Effector memory CD8-positive, alpha-beta T cell (primary cell): ENCODE results near the gene PPIG.
"Not testable (repeated sequence)": the region's sequence is repeated elsewhere in the genome, so short reads cannot be mapped to it uniquely, and the experiment has no call there.

Experiments
- ATAC-seq: fragments of 150-1000 bp; cut with Tn5 transposase; replicated peaks from 2 replicates; pipeline ENCODE4 v1.10.0; 2021; ENCODE audit warnings: mild to moderate bottlenecking, moderate library complexity
- DNase-seq, 3 experiments: peaks; one replicate each; pipeline ENCODE4 v3.0.0; 2021
- H3K27ac Mint-ChIP-seq, 2 donors: one replicate each; pipeline ENCODE4 v1.8.0; 2022; ENCODE audit warnings: mild to moderate bottlenecking in 2 of 2, mixed read lengths in 2 of 2, moderate library complexity in 2 of 2
- H3K27me3 Mint-ChIP-seq, 2 donors: one replicate each; pipeline ENCODE4 v1.8.0; 2022; ENCODE audit warnings: mixed read lengths in 2 of 2
- H3K36me3 Mint-ChIP-seq: one replicate; pipeline ENCODE4 v1.8.0; 2022; ENCODE audit warnings: mild to moderate bottlenecking, moderate library complexity, mixed read lengths; ENCODE audit not compliant: insufficient read depth
- H3K4me1 Mint-ChIP-seq, 2 donors: one replicate each; pipeline ENCODE4 v1.8.0; 2022; ENCODE audit warnings: low read depth in 2 of 2, mixed read lengths in 2 of 2
- H3K4me3 Mint-ChIP-seq, 2 donors: one replicate each; pipeline ENCODE4 v1.8.0; 2022; ENCODE audit warnings: mild to moderate bottlenecking in 2 of 2, mixed read lengths in 2 of 2, moderate library complexity in 2 of 2
- H3K9me3 Mint-ChIP-seq, 2 donors: one replicate each; pipeline ENCODE4 v1.8.0; 2022; ENCODE audit warnings: mixed read lengths in 2 of 2
- total RNA-seq, 9 experiments: gene quantifications; one replicate each; lab custom pipeline; 2026; lab: John Stamatoyannopoulos, UW

The PPIG gene
- 119 to 180 (median 143) reads per million in 9 experiments for total RNA-seq

- Mint-ChIP-seq H3K27me3 (no peaks in the 10 kb centered on the region), H3K9me3 (peaks cover 0 to 2% of the 10 kb centered on the region in 2 donors), H3K4me3 (peak within 1 kb of the TSS; percentile 98 to 99), H3K36me3 (peaks cover 25% of the 10 kb centered on the region), H3K27ac (peak within 1 kb of the TSS; percentile 100), H3K4me1 (peaks cover 23 to 32% of the 10 kb centered on the region in 2 donors)
- ATAC-seq (peak; percentile 86), DNase-seq (peak; percentile 82 to 86 (median 84))
Observed at GRCh38 chr2:169584005-169584877, at the start of gene PPIG. Gene PPIG, plus strand, starts transcription at chr2:169584351. Its CDS starts 19,691 bp downstream, at chr2:169604042.

- H3K4me1 Mint-ChIP-seq, H3K9me3 Mint-ChIP-seq, DNase-seq, H3K4me3 Mint-ChIP-seq, H3K27me3 Mint-ChIP-seq, ATAC-seq, H3K27ac Mint-ChIP-seq: not testable (repeated sequence)
- H3K36me3 Mint-ChIP-seq, result peaks cover 43% of the 10 kb centered on the region
Observed at GRCh38 chr2:169539460-169539859, 44.7 kb upstream of the PPIG start.

DNA sequence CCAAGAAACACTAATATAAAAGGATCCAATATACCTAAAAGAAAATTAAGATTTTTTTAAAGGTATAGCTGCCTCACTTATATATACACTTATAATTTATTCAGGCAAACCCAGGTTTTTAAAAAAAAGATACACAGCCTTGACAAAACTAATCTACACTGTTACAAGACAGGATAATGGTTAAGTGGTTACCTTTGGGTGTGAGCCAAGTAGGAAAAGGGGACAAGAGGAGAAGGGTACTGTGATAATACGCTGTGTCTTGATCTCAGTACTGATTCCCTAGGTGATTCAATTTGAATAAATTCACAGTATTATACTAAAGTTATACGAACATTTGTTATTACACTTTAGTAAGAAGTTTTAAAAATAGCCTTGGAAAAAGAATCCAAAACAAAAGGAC is 44.0 kb upstream of the PPIG start:
- no peak overlapping the region for H3K27ac Mint-ChIP-seq

DNA sequence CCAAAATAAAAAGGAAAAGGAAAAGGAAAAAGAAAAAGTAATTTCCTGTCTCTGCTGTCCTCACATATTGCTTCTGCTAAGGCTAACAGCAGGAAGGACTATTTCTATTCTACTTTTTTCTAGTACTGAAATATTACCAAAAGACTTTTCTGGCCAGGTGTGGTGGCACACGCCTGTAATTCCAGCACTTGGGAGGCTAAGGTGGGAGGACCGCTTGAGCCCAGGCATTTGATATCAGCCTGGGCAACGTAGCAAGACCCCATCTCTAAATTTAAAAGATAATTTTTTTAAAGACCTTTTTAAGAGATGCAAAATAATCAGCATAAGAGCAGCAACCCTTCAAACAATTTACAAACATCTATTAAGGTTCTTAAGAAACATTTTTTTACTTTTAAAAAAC is 41.7 kb upstream of the PPIG start:
- H3K27ac Mint-ChIP-seq, result no peak overlapping the region
- peaks cover 36% of the 10 kb centered on the region for H3K36me3 Mint-ChIP-seq
- no peak for DNase-seq
- no peaks in the 10 kb centered on the region for H3K4me1 Mint-ChIP-seq
- no peak overlapping the region for H3K4me3 Mint-ChIP-seq
- H3K9me3 Mint-ChIP-seq, result no peaks in the 10 kb centered on the region
- ATAC-seq, result no peak
- no peaks in the 10 kb centered on the region for H3K27me3 Mint-ChIP-seq

More for the DNA sequence above, 44.0 kb upstream of the PPIG start:
- Mint-ChIP-seq H3K27me3 (no peaks in the 10 kb centered on the region), H3K9me3 (no peaks in the 10 kb centered on the region), H3K4me1 (no peaks in the 10 kb centered on the region), H3K4me3 (no peak overlapping the region), H3K36me3 (peaks cover 36% of the 10 kb centered on the region)
- DNase-seq (no peak), ATAC-seq (no peak)

DNA sequence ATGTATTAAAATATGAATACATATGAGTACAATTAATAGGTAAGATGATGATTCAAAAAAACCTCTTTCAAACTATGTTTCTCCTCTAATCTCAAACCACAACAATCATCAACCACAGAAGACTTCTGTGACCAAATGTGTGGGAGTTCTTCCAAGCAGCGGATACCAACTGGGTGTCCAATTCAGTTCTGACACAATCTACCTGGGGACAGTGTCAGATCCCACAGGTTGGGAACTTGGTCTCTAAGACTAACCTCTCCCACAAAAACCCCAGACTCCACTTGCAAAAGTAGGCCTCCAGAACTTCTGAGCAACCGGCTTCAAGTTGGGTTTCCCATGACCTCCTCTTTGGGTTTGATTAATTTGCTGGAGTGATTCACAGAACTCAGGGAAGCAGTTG is 37.4 kb upstream of the PPIG start:
- DNase-seq, result no peak
- Mint-ChIP-seq H3K27me3 (no peaks in the 10 kb centered on the region), H3K36me3 (peaks cover 19% of the 10 kb centered on the region), H3K9me3 (no peaks in the 10 kb centered on the region), H3K4me1 (no peaks in the 10 kb centered on the region), H3K4me3 (no peak overlapping the region), H3K27ac (no peak overlapping the region)
- no peak for ATAC-seq

- no peaks in the 10 kb centered on the region for H3K4me1 Mint-ChIP-seq
- ATAC-seq (no peak), DNase-seq (no peak)
- H3K36me3 Mint-ChIP-seq, result peaks cover 18% of the 10 kb centered on the region
- no peaks in the 10 kb centered on the region for H3K9me3 Mint-ChIP-seq
- no peak overlapping the region for H3K4me3 Mint-ChIP-seq
- H3K27me3 Mint-ChIP-seq, result no peaks in the 10 kb centered on the region
- H3K27ac Mint-ChIP-seq, result peak overlapping the region in 1 of 2 donors; percentile 66
Observed at GRCh38 chr2:169561364-169561763, 22.8 kb upstream of the PPIG start.

- H3K9me3 Mint-ChIP-seq, H3K4me1 Mint-ChIP-seq, DNase-seq, H3K4me3 Mint-ChIP-seq, ATAC-seq, H3K27me3 Mint-ChIP-seq: not testable (repeated sequence)
- peak overlapping the region in 1 of 2 donors; percentile 74 for H3K27ac Mint-ChIP-seq
- peaks cover 12% of the 10 kb centered on the region for H3K36me3 Mint-ChIP-seq
Observed at GRCh38 chr2:169562084-169562483, 22.1 kb upstream of the PPIG start.

DNA sequence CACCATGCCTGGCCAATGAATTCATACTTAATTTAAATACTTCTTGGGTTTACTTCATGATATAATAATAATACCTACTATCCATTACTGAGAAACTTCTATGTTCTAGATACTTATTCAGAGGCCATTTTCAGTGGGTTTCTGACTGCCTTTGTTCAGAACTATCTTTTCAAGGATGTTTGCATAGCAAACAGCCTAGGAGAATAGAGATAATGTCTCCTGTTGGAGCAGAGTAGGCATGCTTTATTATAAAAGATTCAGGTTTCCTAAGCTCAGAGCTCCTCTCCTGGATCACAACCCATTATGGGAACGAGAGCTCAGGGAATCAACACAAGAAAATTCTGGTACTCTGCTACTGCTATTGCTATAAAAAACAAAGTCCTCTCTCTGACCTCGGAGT is 21.6 kb upstream of the PPIG start:
- Mint-ChIP-seq H3K4me1 (no peaks in the 10 kb centered on the region), H3K9me3 (no peaks in the 10 kb centered on the region), H3K36me3 (peaks cover 10% of the 10 kb centered on the region), H3K27me3 (no peaks in the 10 kb centered on the region), H3K4me3 (no peak overlapping the region), H3K27ac (peak overlapping the region in 1 of 2 donors; percentile 74)
- peak; percentile 47 for ATAC-seq
- DNase-seq, result no peak

DNA sequence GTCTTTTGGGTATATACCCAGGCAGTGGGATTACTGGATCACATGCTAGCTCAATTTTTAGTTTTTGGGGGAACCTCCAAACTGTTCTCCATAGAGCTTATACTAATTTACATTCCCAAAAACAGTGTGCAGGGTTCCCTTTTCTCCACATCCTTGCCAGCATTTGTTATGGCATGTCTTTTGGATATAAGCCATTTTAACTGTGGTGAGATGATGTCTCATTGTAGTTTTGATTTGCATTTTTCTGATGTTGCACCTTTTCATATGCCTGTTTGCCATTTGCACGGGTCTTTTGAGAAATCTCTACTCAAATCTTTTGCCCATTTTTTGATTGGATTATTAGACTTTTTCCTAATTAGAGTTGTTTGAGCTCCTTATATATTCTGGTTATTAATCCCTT is 18.5 kb upstream of the PPIG start:
- H3K4me3 Mint-ChIP-seq, result no peak overlapping the region
- ATAC-seq, result no peak
- no peak for DNase-seq
- H3K9me3 Mint-ChIP-seq, result no peaks in the 10 kb centered on the region
- peaks cover 0 to 7% of the 10 kb centered on the region in 2 donors for H3K4me1 Mint-ChIP-seq
- no peaks in the 10 kb centered on the region for H3K27me3 Mint-ChIP-seq
- H3K27ac Mint-ChIP-seq, result no peak overlapping the region
- H3K36me3 Mint-ChIP-seq, result peaks cover 13% of the 10 kb centered on the region

- Mint-ChIP-seq H3K27me3 (no peaks in the 10 kb centered on the region), H3K36me3 (peaks cover 2% of the 10 kb centered on the region), H3K9me3 (no peaks in the 10 kb centered on the region), H3K27ac (no peak overlapping the region), H3K4me1 (peaks cover 8 to 13% of the 10 kb centered on the region in 2 donors), H3K4me3 (no peak overlapping the region)
- ATAC-seq, result no peak
- DNase-seq, result no peak
Observed at GRCh38 chr2:169569948-169570347, 14.2 kb upstream of the PPIG start.

DNA sequence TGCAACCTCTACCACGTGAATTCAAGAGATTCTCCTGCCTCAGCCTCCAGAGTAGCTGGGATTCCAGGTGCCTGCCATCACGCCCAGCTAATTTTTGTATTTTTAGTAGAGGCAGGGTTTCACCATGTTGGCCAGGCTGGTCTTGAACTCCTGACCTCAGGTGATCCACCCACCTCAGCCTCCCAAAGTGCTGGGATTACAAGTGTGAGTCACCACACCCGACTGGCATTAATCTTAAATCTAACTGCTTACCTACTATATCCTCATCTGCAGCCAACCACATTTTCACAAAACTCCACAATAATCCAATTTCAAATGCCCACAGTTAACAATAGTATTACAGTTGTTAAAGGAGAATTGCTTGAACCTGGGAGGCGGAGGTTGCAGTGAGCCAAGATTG is 13.4 kb upstream of the PPIG start:
- not testable (repeated sequence) for DNase-seq, ATAC-seq, H3K27ac Mint-ChIP-seq, H3K4me3 Mint-ChIP-seq, H3K9me3 Mint-ChIP-seq, H3K27me3 Mint-ChIP-seq, H3K36me3 Mint-ChIP-seq
- peaks cover 8 to 13% of the 10 kb centered on the region in 2 donors for H3K4me1 Mint-ChIP-seq

DNA sequence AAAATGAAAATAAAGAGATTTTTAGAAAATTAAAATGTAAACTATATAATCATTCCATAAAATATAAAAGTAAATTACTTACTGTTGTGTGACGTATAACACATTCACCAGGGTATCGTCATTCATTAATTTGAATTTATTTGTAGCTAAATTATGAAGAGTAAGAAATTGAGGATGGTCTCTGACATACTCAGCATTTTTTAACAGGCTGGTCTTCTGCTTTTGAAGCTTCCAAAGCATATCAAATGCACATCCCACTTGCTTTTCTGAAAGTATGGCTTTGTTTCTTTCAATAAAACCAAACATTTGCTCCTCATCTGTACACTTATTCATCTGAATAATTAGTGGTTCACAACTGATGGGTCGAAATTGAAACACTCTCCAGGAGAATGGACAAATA is 12.6 kb upstream of the PPIG start:
- Mint-ChIP-seq H3K9me3 (no peaks in the 10 kb centered on the region), H3K27me3 (no peaks in the 10 kb centered on the region), H3K27ac (no peak overlapping the region), H3K4me1 (peaks cover 8 to 13% of the 10 kb centered on the region in 2 donors), H3K4me3 (no peak overlapping the region), H3K36me3 (peaks cover 2% of the 10 kb centered on the region)
- ATAC-seq, result no peak
- DNase-seq, result no peak

- H3K27me3 Mint-ChIP-seq, result no peaks in the 10 kb centered on the region
- H3K4me3 Mint-ChIP-seq, result no peak overlapping the region
- DNase-seq (no peak), ATAC-seq (no peak)
- H3K36me3 Mint-ChIP-seq, result peaks cover 2% of the 10 kb centered on the region
- H3K9me3 Mint-ChIP-seq, result no peaks in the 10 kb centered on the region
- H3K27ac Mint-ChIP-seq, result no peak overlapping the region
- H3K4me1 Mint-ChIP-seq, result peaks cover 8 to 13% of the 10 kb centered on the region in 2 donors
Observed at GRCh38 chr2:169572189-169572588, 12.0 kb upstream of the PPIG start.

DNA sequence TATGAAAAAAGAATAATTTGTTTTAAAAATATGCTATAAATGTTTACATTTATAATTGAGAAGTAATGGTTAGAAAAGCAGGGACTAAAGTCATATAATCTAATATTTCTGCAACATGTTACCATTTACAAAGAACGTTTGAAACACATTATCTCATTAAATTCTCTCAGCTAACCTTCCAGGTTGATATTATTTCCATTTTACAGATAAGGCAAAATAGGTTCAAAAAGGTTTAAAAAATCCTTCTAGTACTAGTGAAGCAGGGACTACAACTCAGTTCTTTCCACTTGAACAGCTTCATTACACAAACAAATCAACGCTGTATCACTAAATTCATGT is 11.4 kb upstream of the PPIG start:
- ATAC-seq, result no peak
- H3K36me3 Mint-ChIP-seq, result peaks cover 2% of the 10 kb centered on the region
- no peaks in the 10 kb centered on the region for H3K9me3 Mint-ChIP-seq
- peak overlapping the region; percentile 96 to 98 for H3K4me3 Mint-ChIP-seq
- peaks cover 8 to 13% of the 10 kb centered on the region in 2 donors for H3K4me1 Mint-ChIP-seq
- no peak for DNase-seq
- H3K27ac Mint-ChIP-seq, result peak overlapping the region; percentile 87 to 89
- H3K27me3 Mint-ChIP-seq, result no peaks in the 10 kb centered on the region
